Smooth muscle cell (in vitro differentiated cells): Measurements from ENCODE around the gene PITPNC1. TPM values are rescaled to one million over a fixed set of nuclear protein-coding genes. Genes with fewer than 3 reads are reported as not detected.

Experiments
- DNase-seq: peaks from one replicate; lab custom pipeline; 2025; ENCODE audit not compliant: unreplicated experiment; lab: John Stamatoyannopoulos, UW
- H2AFZ ChIP-seq: fragments of 200-600 bp; sonication (generic); 2 replicates; pipeline ENCODE4 v1.6.0; 2016; ENCODE audit warnings: antibody characterized with exemption, low read depth, mild to moderate bottlenecking
- H3F3A ChIP-seq: fragments of 200-600 bp; sonication (generic); 2 replicates; pipeline ENCODE4 v1.6.0; 2017; ENCODE audit warnings: antibody characterized with exemption, low read depth
- H3K27ac ChIP-seq: fragments of 200-600 bp; sonication (generic); 2 replicates; pipeline ENCODE4 v1.5.1; 2016; ENCODE audit warnings: low read depth, mild to moderate bottlenecking
- H3K27me3 ChIP-seq: fragments of 200-600 bp; sonication (generic); 2 replicates; pipeline ENCODE4 v1.6.1; 2016; ENCODE audit warnings: low read depth, mild to moderate bottlenecking
- H3K36me3 ChIP-seq: fragments of 200-600 bp; sonication (generic); 2 replicates; pipeline ENCODE4 v1.5.1; 2016; ENCODE audit warnings: low read depth
- H3K4me1 ChIP-seq: fragments of 200-600 bp; sonication (generic); 2 replicates; pipeline ENCODE4 v1.5.1; 2016; ENCODE audit warnings: low read depth
- H3K4me2 ChIP-seq: fragments of 200-600 bp; sonication (generic); 2 replicates; pipeline ENCODE4 v1.6.0; 2016; ENCODE audit warnings: mild to moderate bottlenecking
- H3K4me3 ChIP-seq: fragments of 200-600 bp; sonication (generic); 2 replicates; pipeline ENCODE4 v1.5.1; 2016; ENCODE audit warnings: mild to moderate bottlenecking
- H3K79me2 ChIP-seq: fragments of 200-600 bp; sonication (generic); 2 replicates; pipeline ENCODE4 v1.6.0; 2016; ENCODE audit warnings: low read depth, mild to moderate bottlenecking
- H3K9ac ChIP-seq: fragments of 200-600 bp; sonication (generic); 2 replicates; pipeline ENCODE4 v1.6.0; 2016; ENCODE audit warnings: low read depth
- H3K9me3 ChIP-seq: fragments of 200-600 bp; sonication (generic); replicated peaks from 2 replicates; pipeline ENCODE4 v1.5.1; 2016; ENCODE audit warnings: low read depth
- H4K20me1 ChIP-seq: fragments of 200-600 bp; sonication (generic); 2 replicates; pipeline ENCODE4 v1.6.0; 2016; ENCODE audit warnings: low read depth
- WGBS: methylation state at CpG from one replicate; pipeline ENCODE4 v1.1.7; 2016; ENCODE audit warnings: low lambda C conversion rate; 5-methylcytosine and 5-hydroxymethylcytosine counted together
- polyA plus RNA-seq: library from polyadenylated mRNA; unstranded; fragments of >200 nt; fragmentation: Nextera tagmentation; extraction: Ambion mirVana; gene quantifications from 2 replicates; pipeline ENCODE4 v1.2.1, GENCODE V29; 2016
- total RNA-seq: library from RNA; depleted of rRNA; stranded (reverse); fragments of >200 nt; gene quantifications from 2 replicates; pipeline ENCODE4 v1.2.3, GENCODE V29; 2014
- TF ChIP-seq, protein P1 (sequence below): fragments of 200-600 bp; sonication (generic); IDR thresholded peaks from 2 replicates; pipeline ENCODE4 v1.5.1; 2017; ENCODE audit warnings: borderline replicate concordance, mild to moderate bottlenecking, antibody characterized with exemption; ENCODE audit not compliant: insufficient read depth, poor library complexity, severe bottlenecking

Gene PITPNC1
- total and polyA plus RNA-seq, 2 experiments from 2014 or later, result 9.6 to 12.5 TPM

DNA sequence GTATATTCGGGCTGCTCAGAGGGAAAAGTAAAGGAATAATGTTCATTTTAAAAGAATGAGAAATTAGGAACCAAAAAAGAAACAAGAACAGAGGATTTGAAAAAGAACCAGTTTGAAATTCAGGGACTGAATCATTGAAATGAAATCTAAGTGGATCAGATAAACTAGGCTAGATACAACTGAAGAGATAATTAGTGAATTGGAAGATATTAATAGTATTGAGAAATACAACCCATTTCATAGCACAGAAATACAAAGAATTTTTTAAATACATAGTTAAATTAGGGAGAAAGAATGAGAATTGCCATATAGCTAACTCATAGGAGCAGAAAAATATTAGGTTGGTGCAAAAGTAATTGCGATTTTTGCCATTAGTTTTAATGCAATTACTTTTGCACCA, 223.3 kb downstream of the PITPNC1 start:
- no peak overlapping the region for H2AFZ ChIP-seq
- 98% methylated on average over 2 of the region's 2 CpGs for WGBS

DNA sequence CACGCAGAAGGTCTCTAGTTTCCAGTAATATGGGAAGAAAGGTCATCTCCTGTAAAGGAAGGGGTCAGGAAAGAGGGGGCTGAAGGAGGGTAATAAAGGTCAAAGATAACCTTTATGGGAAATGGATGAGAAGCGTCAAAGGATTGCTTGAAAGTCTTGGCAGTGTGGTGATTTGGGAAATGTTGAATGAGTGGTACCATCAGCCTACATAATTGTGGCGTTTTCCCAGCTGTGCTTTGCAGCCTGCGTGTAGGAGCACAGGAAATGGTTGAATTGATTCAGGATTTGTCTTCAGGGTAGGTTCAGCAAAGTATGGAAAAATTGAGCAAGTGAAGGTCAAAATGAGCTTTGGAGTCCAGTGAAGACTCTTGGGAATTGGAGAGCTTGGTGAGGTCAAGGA, 224.8 kb downstream of the PITPNC1 start:
- H3K27me3 ChIP-seq, result no peaks in the 10 kb centered on the region
- TF ChIP-seq, protein P1, sequence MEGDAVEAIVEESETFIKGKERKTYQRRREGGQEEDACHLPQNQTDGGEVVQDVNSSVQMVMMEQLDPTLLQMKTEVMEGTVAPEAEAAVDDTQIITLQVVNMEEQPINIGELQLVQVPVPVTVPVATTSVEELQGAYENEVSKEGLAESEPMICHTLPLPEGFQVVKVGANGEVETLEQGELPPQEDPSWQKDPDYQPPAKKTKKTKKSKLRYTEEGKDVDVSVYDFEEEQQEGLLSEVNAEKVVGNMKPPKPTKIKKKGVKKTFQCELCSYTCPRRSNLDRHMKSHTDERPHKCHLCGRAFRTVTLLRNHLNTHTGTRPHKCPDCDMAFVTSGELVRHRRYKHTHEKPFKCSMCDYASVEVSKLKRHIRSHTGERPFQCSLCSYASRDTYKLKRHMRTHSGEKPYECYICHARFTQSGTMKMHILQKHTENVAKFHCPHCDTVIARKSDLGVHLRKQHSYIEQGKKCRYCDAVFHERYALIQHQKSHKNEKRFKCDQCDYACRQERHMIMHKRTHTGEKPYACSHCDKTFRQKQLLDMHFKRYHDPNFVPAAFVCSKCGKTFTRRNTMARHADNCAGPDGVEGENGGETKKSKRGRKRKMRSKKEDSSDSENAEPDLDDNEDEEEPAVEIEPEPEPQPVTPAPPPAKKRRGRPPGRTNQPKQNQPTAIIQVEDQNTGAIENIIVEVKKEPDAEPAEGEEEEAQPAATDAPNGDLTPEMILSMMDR, result no peak
- no peaks in the 10 kb centered on the region for H3K4me1 ChIP-seq
- no peak overlapping the region for H3K4me2 ChIP-seq
- H3K27ac ChIP-seq, result no peak overlapping the region
- no peak overlapping the region for H3K9ac ChIP-seq
- H3K4me3 ChIP-seq, result no peak overlapping the region
- no peak for DNase-seq
- H3K9me3 ChIP-seq, result no peaks in the 10 kb centered on the region
- H4K20me1 ChIP-seq, result no peaks in the 10 kb centered on the region
- H3K36me3 ChIP-seq, result no peaks in the 10 kb centered on the region
- 52% methylated on average over 4 of the region's 4 CpGs for WGBS
- H3F3A ChIP-seq, result no peaks in the 10 kb centered on the region
- H2AFZ ChIP-seq, result no peak overlapping the region
- no peaks in the 10 kb centered on the region for H3K79me2 ChIP-seq

More for the DNA sequence above, 223.3 kb downstream of the PITPNC1 start:
- Histone ChIP-seq H3K4me1 (no peaks in the 10 kb centered on the region), H3K9me3 (no peaks in the 10 kb centered on the region), H3K79me2 (no peaks in the 10 kb centered on the region), H3K27ac (no peak overlapping the region), H4K20me1 (no peaks in the 10 kb centered on the region), H3K4me2 (no peak overlapping the region), H3F3A (no peaks in the 10 kb centered on the region), H3K36me3 (no peaks in the 10 kb centered on the region), H3K9ac (no peak overlapping the region), H3K27me3 (no peaks in the 10 kb centered on the region), H3K4me3 (no peak overlapping the region)
- no peak for DNase-seq
- TF ChIP-seq, protein P1, result no peak

DNA sequence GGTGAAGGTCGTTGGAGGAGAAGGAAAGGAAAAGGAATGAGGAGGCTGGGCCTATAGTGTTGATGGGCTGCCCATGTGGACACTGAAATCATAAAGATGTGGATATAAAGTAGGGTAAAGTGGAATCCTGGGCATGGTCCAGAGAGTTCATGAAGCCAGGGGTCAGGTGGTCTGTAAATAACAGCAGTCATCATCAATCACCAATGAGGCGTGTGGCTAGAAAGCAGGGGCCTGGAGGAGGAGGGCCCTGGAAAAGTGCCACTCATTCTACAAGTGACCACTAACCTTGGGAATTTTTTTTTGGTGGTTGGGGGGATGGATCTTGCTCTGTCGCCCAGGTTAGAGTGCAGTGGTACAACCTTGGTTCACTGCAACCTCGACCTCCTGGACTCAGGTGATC, 225.4 kb downstream of the PITPNC1 start:
- no peak overlapping the region for H3K4me3 ChIP-seq
- no peaks in the 10 kb centered on the region for H3K9me3 ChIP-seq
- no peaks in the 10 kb centered on the region for H3K79me2 ChIP-seq
- H3K27ac ChIP-seq, result no peak overlapping the region
- no peaks in the 10 kb centered on the region for H3K4me1 ChIP-seq
- no peak overlapping the region for H3K9ac ChIP-seq
- H2AFZ ChIP-seq, result no peak overlapping the region
- no peaks in the 10 kb centered on the region for H3K36me3 ChIP-seq
- TF ChIP-seq, protein P1, result no peak
- DNase-seq, result no peak
- no peaks in the 10 kb centered on the region for H3K27me3 ChIP-seq
- no peak overlapping the region for H3K4me2 ChIP-seq
- H3F3A ChIP-seq, result no peaks in the 10 kb centered on the region
- 91% methylated on average over 4 of the region's 4 CpGs for WGBS
- H4K20me1 ChIP-seq, result no peaks in the 10 kb centered on the region

DNA sequence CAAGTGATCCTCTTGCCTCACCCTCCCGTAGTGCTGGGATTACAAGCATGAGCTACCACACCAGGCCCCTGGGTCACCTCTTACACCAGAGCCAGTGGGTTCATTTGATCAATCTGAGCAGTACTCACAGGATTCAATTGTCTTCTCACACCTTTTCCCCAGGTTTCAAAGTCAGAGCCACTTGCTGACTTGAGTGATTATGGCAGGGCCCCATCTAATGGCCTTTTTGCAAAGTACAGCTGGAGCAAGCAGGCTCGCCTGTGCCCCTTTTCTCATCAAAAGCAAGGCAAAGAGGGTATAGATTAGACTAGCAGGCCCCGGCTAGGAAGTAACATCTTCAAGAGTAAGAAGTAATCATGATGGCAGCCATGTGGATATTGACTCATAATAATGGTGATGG, 225.9 kb downstream of the PITPNC1 start:
- Histone ChIP-seq H3K4me2 (no peak overlapping the region), H3K4me3 (no peak overlapping the region), H3K36me3 (no peaks in the 10 kb centered on the region), H3K79me2 (no peaks in the 10 kb centered on the region), H3K27me3 (no peaks in the 10 kb centered on the region), H3K4me1 (no peaks in the 10 kb centered on the region), H3K9ac (no peak overlapping the region), H2AFZ (no peak overlapping the region), H3K9me3 (no peaks in the 10 kb centered on the region), H4K20me1 (no peaks in the 10 kb centered on the region), H3F3A (no peaks in the 10 kb centered on the region), H3K27ac (no peak overlapping the region)
- 83% methylated on average over 3 of the region's 3 CpGs for WGBS
- no peak for DNase-seq
- TF ChIP-seq, protein P1, result peak; percentile 49
